ENCODE measurements around the gene FTO.

FTO gene

GRCh38 chr16:53712065-53712464 lies 8.1 kb downstream of the FTO start:
- no peak overlapping the region for H2AFZ ChIP-seq (ENCODE audit: low read depth, low read length, severe bottlenecking)
- peaks cover 28% of the 10 kb centered on the region for H3K79me2 ChIP-seq (ENCODE audit: insufficient read depth, low read length)
- no peaks in the 10 kb centered on the region for H3K9me2 ChIP-seq (replicated peaks; ENCODE audit: insufficient read depth, low read length)
- no peak overlapping the region for H3K27ac ChIP-seq (ENCODE audit: low read depth, low read length)
- no peak overlapping the region for H3K9ac ChIP-seq (ENCODE audit: low read length)
- H3K27me3 ChIP-seq (ENCODE audit: low read length): no peaks in the 10 kb centered on the region
- H3K4me3 ChIP-seq (ENCODE audit: insufficient read depth, low read length, poor library complexity, severe bottlenecking): no peak overlapping the region
- TF ChIP-seq CTCF (IDR thresholded peaks at IDR 0.05; ENCODE audit: insufficient read depth, low read length, poor library complexity, severe bottlenecking) (no peak), EZH2phosphoT487 (conservative IDR thresholded peaks at IDR 0.05; ENCODE audit: low read length) (no peak)
- H3F3A ChIP-seq (ENCODE audit: insufficient read depth): no peaks in the 10 kb centered on the region
- H3K9me3 ChIP-seq (ENCODE audit: insufficient read depth, low read length): no peaks in the 10 kb centered on the region
- H3K36me3 ChIP-seq (ENCODE audit: low read length): no peaks in the 10 kb centered on the region
- peaks cover 2% of the 10 kb centered on the region; the same call in 1 of the 2 replicates for H4K20me1 ChIP-seq (ENCODE audit: low read depth, low read length)
- no peak overlapping the region for H3K4me2 ChIP-seq (ENCODE audit: low read depth, low read length, poor library complexity, severe bottlenecking)

- Histone ChIP-seq H3K4me2 (ENCODE audit: low read depth, low read length, poor library complexity, severe bottlenecking) (no peak overlapping the region), H3K9me3 (ENCODE audit: insufficient read depth, low read length) (no peaks in the 10 kb centered on the region), H4K20me1 (ENCODE audit: low read depth, low read length) (peaks cover 4% of the 10 kb centered on the region; the same call in 1 of the 2 replicates), H3K27ac (ENCODE audit: low read depth, low read length) (no peak overlapping the region), H3K9ac (ENCODE audit: low read length) (no peak overlapping the region), H3K79me2 (ENCODE audit: insufficient read depth, low read length) (peaks cover 25% of the 10 kb centered on the region), H3K27me3 (ENCODE audit: low read length) (no peaks in the 10 kb centered on the region), H3K9me2 (replicated peaks; ENCODE audit: insufficient read depth, low read length) (no peaks in the 10 kb centered on the region), H3K36me3 (ENCODE audit: low read length) (no peaks in the 10 kb centered on the region), H3K4me3 (ENCODE audit: insufficient read depth, low read length, poor library complexity, severe bottlenecking) (no peak overlapping the region), H2AFZ (ENCODE audit: low read depth, low read length, severe bottlenecking) (no peak overlapping the region), H3F3A (ENCODE audit: insufficient read depth) (no peaks in the 10 kb centered on the region)
- TF ChIP-seq CTCF (IDR thresholded peaks at IDR 0.05; ENCODE audit: insufficient read depth, low read length, poor library complexity, severe bottlenecking) (no peak), EZH2phosphoT487 (conservative IDR thresholded peaks at IDR 0.05; ENCODE audit: low read length) (no peak)
Measured at GRCh38 chr16:53713403-53714204, 9.6 kb downstream of the FTO start.

- Histone ChIP-seq H3K36me3 (ENCODE audit: low read length) (no peaks in the 10 kb centered on the region), H3K9me2 (replicated peaks; ENCODE audit: insufficient read depth, low read length) (no peaks in the 10 kb centered on the region), H3F3A (ENCODE audit: insufficient read depth) (no peaks in the 10 kb centered on the region), H3K27ac (ENCODE audit: low read depth, low read length) (no peak overlapping the region), H4K20me1 (ENCODE audit: low read depth, low read length) (peaks cover 4% of the 10 kb centered on the region; the same call in 1 of the 2 replicates), H2AFZ (ENCODE audit: low read depth, low read length, severe bottlenecking) (no peak overlapping the region), H3K27me3 (ENCODE audit: low read length) (no peaks in the 10 kb centered on the region), H3K9me3 (ENCODE audit: insufficient read depth, low read length) (no peaks in the 10 kb centered on the region), H3K79me2 (ENCODE audit: insufficient read depth, low read length) (peaks cover 28% of the 10 kb centered on the region), H3K4me3 (ENCODE audit: insufficient read depth, low read length, poor library complexity, severe bottlenecking) (no peak overlapping the region), H3K4me2 (ENCODE audit: low read depth, low read length, poor library complexity, severe bottlenecking) (no peak overlapping the region), H3K9ac (ENCODE audit: low read length) (no peak overlapping the region)
- no peak for TF ChIP-seq CTCF (IDR thresholded peaks at IDR 0.05; ENCODE audit: insufficient read depth, low read length, poor library complexity, severe bottlenecking)
- no peak for TF ChIP-seq EZH2phosphoT487 (conservative IDR thresholded peaks at IDR 0.05; ENCODE audit: low read length)
Measured at GRCh38 chr16:53714205-53715022, 10.5 kb downstream of the FTO start.
